ENCODE data around the gene GALNT1.

The GALNT1 gene

DNA sequence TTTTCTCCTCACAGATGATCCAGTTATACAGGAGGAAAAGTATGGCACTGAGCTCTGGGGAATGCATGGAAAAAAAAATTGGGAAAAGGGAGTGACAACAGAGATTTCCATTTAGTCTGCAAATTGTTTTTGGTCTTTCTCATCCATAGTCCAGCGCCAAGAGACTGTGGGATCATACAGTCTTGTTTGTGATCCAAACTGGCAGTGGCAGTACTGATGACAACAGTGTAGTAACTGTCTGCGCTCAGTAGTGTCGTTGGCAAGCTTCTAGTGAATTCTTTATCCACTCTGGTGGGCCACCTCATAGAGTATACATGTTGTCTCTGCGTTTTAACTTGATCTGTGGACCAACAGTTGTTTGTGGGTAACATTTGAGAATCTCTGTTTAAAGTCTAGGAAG is 37.9 kb downstream of the GALNT1 start:
- DNase-seq: no peak

DNA sequence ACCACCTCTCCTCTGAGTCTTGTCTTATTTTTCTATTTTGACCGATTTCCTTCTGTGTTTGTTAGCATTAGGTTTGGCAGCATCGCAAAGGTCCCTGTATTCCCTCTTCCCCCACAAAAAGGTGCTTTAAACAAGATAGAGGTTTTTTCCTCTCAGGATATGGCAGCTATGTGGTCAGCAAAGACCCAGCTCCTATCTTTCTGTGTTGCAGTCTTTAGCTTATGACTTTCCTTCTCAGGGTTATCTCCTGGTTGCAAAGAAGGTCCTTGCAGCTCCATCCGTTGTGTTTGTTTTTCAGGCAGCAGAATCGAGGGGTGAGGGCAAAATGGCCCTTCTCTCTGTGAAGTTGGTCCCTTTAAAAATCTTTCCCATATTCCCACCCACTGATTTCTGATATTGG is 38.4 kb downstream of the GALNT1 start:
- DNase-seq: no peak

DNA sequence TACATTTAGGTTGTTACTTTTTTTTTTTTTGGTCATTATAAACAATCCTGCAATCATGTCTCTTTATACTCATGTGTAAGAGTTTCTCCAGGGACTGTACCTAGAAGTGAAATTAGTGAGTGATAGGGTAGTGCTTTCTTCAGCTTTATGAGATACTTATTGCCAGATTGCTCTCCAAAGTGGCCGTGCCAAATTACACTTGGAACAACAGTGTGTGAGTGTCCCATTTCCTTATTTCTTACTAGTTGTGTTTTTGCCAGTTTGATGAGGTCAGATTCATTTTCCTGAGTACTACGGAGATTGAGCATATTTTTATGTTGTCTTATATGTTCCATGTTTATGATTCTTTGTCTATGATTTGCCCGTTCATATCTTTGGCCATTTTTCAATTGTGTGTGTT is 39.2 kb downstream of the GALNT1 start:
- no peak for DNase-seq

DNA sequence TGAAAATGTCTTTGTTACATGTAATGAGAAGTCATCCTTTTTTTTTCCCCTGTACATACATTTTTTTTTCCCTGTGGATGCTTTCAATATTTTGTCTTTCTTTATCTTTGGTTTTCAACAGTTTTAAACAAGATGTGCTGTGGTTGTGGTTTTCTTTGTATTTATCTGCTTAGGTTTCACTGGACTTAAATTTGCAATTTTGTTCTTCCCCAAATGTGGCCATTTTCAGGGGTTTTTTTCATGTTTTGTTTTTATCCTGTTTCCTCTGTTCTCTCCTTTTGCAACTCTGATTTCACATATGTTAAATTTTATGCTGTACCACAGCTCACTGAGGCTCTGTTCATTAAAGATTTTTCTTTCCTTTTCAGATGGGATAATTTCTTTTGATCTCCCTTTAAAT is 41.7 kb downstream of the GALNT1 start:
- peak; percentile 55 for DNase-seq

DNA sequence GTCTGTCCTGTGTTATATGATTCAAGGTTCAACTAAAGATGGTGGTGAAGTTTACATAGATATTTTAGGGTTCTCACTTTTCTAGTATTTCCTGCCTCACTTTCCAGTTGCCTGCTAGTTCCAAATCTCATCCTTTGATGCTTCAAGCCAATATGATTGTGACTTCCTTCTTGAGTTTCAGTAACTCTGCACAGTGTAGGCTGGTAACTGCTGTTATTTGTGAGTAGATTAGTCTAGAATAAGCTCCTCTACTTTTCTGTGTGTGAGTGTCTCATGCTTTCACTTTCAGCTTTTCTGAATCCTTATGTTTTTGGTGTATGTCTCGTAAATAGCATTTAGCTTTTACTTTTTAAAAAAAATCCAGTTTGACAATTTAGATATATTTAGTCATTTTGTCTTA is 42.6 kb downstream of the GALNT1 start:
- DNase-seq: no peak

DNA sequence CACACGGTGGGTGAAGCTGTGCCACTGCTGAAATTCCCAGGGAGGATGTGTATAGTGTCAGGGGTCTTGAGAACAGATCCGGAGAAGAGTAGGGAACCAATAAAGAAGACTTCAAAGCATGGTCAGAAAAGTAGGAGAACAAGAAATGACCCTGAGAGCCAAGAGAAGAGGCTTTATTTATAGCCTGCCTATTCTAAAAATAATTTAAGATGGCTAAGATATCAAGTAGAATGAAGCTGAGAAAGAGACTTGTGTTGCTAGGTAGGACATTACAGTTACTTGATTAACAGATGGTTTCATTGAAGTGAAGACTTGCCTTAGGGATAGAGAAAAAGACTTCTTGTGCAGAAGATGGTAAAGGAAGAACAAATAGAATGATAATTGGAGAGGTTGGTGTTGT is 43.7 kb downstream of the GALNT1 start:
- DNase-seq: no peak

DNA sequence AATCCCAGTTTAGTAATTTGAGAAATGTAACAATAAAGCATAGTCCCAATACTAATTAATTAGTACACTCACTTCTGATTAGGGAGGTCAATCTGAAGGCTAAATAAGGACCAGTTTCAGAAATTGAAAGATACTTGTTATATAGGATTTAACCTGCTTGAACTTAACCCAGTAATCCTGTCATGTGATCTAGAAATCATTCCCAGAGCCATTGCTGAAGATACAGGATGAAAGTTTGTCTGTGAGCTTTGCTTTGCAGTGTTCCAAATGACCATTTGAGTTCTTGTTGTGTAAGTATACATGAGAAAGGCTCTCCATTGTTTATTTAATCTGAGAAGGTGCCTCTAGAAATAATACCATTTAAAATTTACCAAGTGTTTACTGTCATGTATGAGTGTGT is 52.2 kb downstream of the GALNT1 start:
- DNase-seq: no peak

DNA sequence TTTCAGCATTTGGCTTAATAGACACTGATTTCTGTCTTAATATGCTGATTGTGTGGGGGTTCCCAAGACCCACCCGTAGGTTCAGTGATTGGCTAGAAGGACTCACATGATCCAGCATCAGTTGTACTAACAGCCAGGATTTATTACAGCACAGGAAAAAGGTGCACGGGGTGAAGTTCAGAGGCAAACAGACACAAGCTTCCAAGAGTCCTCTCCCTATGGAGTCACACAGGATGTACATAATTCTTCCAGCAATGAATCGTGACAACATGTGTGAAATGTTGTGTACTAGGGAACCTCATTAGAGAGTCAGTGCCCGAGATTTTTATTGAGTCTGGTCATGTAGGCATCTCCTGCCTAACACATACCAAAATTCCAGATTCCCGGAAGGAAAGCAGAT is 52.8 kb downstream of the GALNT1 start:
- no peak for DNase-seq

DNA sequence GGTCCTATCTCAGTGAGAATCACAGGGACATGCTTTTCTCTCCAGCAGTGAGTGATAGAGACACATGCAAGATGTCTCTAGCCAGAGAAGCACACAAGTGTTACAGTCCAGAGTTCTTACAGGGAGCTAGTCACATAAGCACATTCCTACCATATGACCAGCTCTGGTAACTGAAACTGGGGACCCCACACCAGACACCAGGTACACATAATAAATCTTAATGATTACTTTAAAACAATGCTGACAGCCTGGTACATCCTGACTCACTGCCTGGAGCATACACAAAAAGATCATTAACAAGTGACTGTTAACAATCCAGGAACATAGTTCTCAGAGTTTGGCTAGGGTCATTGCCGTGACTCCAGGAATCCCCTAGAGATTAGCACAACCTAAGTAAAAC is 53.6 kb downstream of the GALNT1 start:
- no peak for DNase-seq

DNA sequence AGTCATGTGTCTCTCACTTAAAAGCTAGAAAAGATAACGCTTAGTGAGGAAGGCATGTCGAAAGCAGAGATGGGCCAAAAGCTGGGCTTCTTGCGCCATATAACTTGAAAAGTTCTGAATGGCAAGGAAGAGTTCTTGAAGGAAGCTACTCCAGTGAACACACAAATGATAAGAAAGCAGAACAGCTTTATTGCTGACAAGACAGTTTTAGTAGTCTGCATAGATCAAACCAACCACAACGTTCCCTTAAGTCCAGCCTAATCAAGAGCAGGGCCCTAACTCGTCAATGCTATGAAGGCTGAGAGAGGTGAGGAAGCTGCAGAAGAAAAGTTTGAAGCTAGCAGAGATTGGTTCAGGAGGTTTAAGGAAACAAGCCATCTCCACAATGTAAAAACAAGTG is 55.7 kb downstream of the GALNT1 start:
- DNase-seq: no peak

DNA sequence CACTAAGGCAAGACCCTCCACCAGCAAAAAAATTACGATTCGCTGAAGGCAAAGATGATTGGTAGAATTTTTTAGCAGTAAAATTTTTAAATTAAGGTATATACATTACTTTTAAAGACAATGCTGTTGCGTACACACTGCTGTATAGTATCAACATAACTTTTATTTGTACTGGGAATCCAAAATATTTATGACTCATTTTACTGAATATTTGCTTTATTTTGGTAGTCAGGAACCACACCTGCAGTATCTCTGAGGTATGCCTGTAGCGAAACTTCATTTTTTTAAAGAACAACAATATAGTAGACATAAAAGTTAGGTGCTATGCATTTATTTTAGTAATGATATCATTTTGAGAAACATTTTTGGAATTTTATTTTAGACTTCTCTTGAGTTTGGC is 57.8 kb downstream of the GALNT1 start:
- no peak for DNase-seq

DNA sequence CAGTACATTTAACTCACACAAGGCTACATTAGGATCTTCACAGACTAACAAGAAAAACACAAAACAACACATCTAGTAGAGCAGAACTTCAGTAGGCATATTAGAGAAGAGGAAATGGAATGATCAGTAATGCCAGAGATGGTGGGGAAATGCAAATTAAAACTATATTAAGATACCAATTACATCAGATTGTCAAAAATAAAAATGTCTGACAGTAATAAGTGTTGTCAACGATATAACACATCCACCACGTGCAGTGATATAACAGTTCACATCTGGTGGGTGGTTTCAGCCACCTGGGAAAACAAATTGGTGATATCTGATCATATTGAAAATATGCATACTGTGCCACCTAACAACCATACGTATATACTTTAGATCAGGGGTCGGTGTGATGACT is 59.9 kb downstream of the GALNT1 start:
- DNase-seq: no peak

DNA sequence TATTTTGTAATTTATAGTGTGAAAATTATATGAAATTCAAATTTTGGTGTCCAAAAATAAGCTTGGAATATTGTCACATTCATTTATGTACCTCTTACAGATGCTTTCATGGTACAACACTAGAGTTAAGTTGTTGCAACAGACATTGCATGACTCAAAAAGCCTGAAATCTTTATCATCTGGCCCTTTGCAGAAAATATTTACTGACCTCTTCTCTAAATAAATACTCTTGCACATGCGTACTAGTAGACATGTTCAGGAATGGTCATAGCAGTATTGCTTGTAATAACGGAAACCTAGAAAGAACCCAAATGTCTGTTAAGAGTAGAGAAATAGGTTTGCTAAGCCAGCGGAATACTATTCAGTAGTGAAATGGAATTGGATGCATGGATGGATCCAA is 60.4 kb downstream of the GALNT1 start:
- no peak for DNase-seq

DNA sequence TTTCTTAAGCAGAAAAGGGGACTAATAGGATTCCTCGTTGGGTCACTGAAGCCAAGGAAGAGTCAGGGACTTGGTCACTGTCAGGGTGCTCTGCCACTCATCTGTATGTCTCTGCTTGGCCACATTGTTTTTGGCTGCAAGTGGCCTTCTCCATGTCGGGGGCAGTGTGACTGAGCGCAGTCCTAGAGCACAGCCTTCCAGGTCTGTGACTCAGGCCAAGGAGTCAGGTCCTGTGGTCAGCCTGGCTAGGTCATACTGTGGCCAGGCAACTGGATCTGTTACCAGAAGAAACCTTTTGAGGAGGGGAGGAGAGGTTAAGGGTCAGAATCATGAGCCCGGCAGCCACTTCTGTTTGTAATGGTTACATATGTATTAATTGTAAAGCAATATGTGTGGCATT is 61.3 kb downstream of the GALNT1 start:
- DNase-seq: no peak

DNA sequence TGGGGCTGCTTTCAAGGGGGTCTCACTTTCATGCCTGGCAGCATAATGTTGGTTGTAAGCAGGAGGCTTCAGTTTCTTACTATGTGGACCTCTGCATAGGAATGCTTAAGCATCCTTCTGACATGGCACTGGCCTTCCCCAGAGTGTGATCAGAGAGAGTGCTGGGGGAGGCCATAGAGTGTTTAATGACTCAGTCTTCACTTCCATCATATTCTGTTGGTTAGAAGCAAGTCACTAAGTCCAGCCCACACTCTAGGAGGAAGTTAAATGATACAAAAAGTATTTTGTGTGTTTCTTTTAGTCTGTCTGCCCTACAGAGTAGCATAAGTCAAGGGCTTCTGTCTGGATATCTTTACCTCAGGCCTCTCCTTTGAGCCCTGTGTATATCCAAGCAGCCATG is 64.9 kb downstream of the GALNT1 start:
- DNase-seq: peak; percentile 44

DNA sequence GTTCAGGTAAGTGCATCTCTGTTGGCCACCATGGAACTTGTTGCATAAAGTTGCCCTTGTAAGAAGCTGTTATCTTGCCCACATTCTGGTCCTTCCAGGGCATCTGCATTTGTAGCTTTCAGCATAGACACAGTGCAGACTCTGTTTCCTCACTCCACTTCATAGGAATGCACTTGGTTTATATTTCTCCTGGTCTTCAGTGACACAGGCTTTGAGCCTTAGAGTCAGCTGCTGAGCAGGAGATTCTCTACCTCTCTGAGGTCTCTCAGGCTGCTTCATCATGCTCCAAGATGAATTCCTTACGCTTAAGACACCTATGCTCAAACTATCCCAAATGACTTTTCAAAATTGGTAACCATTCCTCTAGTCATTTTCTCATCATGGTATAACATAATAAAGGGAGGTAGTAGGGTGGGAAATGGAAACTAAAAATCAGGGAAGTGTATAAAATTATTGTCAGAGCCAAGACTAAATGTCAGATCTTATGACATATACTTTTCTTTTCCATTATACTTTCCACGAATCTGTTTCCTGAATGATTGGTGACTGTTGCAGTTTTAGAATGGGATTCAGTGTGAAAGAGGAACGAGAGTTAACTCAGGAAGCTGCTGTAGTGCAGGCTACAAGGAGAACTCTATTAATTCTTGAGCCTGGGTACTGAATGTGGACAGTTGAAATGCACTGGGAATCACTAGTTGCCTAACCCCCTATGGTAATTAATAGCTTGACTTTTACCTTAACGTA is 72.0 kb downstream of the GALNT1 start:
- DNase-seq: no peak

DNA sequence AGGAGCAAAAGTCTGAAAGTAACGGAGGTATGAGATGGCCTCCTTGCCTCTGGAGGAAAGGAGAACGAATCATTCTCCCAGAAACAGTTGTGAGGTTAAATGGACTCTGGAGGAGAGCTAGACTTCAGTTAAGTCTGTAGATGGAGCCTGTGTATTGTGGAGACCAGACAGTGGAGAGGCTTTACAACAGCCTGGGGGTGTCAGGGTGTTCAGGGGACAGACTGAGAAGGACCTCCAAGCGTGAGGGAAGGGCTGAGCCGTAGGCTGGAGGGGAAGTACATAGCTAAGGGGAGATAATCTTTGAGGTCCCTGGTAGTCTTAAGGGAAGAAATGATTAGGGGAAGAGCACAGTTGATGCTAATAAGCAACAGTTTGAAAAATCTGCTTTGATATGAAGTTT is 76.6 kb downstream of the GALNT1 start:
- DNase-seq: peak; percentile 6

DNA sequence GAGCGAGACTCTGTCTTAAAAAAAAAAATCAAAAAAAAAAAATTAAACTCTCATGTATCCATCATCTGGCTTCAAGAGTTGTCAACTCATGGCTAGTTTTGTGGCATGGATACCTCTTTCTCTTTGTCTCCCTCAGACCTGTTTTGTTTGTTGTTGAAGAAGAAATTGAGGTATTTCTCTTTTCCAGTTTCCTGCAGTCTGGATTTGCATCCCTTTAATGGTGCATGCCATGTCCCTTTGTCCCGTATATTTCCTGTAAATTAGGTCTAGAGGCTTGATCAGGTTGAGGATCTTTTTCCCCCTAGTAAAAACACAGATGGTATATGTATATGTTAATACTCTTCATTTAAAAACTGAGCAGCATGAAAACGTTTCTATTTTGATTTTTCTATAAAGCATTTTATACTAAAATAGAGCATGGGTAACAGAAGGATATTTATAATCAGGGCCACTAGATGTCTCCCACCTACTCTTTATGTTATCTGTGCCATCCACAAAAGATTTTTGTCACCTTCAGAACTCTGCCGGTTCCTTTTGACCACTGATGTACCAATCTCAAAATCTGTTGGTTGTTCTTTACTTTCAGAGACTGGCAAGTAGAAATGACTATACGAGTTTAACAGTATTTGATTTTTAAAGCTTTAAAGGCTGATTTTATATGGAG is 80.1 kb downstream of the GALNT1 start:
- no peak for DNase-seq

DNA sequence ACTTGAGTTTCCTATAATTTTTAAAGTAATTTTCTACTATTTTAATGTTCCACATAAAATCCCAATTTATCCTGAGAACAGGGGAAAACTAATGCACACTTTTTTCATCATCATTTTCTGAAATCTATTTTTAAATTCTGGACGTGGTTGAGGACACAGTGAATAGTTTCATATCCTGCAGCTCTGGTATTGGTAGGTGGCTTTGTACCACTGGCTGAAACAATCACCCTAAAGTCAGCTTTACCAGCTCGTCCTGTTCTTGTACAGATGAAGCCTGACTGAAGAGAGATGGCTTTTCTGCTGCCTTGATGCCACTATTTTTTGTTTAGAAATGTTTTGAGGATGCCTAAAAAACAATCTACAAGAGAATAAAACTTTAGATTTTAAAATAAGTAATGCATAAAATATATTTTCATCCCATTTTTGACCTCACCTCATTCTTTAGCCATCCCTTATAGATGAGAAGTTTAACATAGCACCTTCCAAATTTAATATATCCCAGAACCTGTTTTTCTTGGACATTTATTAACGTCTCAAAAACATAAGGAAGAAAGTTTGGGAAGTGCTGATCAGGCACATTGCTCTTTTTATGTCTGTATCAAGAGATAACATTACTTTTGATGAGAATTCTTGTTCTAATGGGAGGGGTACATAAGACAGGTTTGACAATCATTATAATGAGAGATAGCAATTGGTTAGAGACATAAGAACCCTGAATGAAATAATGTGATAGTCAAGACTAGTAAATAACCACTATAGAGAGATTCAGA is 80.9 kb downstream of the GALNT1 start:
- no peak for DNase-seq

DNA sequence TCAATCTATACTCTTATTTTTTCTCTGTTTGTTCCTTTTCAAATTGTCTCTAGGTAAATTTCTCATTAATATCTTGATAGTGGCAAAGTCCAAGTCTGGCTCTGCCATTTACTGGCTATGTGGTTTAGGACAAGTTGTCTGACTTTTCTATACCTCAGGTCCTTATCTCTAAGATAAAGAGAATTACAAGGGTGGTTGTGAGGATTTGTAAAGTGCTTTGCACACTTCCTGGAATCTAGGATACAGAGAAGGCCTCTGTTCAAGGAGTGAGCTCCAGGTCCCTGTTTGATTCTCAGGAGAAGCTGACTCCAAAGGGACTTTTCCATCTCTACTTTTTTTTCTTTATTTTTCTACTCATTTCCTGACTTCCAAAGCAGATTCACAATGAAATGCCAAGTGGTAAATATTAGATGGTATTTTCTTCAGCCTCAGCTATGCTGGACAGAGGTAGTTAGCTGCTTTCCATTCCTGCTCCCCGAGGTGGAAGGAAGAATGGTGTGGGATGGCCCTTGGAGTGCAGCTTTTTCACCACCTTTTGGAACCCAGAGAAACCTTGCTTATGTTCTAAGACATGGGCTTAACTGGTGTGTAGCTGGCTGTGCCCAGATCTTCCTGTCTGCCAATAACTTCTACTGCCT is 90.5 kb downstream of the GALNT1 start:
- DNase-seq: no peak

DNA sequence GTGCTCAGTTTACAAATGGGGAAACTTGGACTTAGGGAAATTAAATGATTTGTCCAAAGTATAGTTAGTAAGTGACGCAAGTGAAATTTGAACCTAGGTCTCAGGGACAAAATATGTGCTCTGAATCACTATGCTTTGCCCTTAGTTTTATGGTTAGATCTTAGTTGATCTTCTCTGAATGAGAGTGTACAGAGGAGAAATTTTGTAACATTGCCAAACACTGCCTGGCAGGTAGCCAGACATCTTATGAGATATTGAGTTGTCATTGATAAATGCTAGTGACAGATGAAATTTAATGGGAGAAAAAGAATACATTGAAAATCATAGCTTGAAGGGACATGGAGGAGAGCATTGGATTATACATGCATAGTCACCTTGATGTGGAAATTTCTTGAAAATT is 91.4 kb downstream of the GALNT1 start:
- DNase-seq: no peak

DNA sequence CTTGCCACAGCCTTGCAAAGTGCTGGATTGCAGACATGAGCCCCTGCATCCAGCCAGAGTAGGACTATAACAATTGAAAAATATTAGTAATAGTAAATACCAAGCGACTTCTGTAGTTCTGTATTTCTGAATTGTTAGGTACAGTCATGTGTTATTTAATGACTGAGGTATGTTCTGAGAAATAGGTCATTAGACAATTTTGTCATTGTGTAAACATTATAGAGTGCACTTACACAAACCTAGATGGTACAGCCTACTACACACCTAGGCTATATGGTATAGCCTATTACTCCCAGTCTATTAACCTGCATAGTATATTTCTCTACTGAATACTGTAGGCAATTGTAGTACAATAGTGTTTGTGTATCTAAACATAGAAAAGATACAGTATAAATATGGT is 92.1 kb downstream of the GALNT1 start:
- no peak for DNase-seq

DNA sequence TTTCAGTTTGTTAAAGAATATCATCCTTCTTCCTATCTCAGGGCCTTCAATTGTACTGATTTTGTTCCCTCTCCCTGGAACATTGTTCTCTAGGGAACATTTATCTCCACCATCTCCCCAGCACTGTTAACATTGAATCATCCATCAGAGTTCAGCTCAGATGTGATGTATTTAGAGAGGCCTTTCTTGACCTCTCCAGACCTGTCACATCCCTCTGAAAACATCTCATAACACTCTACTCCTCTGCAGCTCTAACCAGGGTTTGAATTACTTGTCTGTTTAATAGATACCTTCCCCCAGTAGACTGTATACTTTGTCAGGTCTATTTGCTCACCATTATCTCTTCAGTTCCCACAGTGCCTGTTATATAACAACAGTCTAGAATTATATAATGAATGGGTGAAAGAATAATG is 98.6 kb downstream of the GALNT1 start:
- DNase-seq: no peak
